SK-N-SH (cell line): Measurements from ENCODE around the gene ZNF467. TPM values are rescaled to one million over a fixed set of nuclear protein-coding genes. Genes with fewer than 3 reads are reported as not detected.

Source experiments
- CTCF ChIA-PET: fragments of 300-600, 350-600 bp; formaldehyde crosslinking; extraction: SDS; loops from one replicate; lab custom pipeline; 2021; lab: Yijun Ruan, JAX
- POLR2A ChIA-PET: fragments of 350-600 bp; sonication (Branson Sonifier 250); formaldehyde crosslinking; extraction: SDS; loops from one replicate; lab custom pipeline; 2020; ENCODE audit warnings: antibody characterized with exemption, inconsistent platforms; lab: Yijun Ruan, JAX
- DNase-seq: peaks from one replicate; pipeline ENCODE4 v3.0.0; 2012
- H2AFZ ChIP-seq: fragments of 200-600 bp; sonication (generic); 2 replicates; pipeline ENCODE4 v1.8.1; 2016; ENCODE audit warnings: antibody characterized with exemption, mild to moderate bottlenecking, low read depth
- H3F3A ChIP-seq: fragments of 200-600 bp; sonication (generic); replicated peaks from 2 replicates; pipeline ENCODE3; 2016; ENCODE audit warnings: antibody characterized with exemption, mild to moderate bottlenecking; ENCODE audit not compliant: insufficient read depth
- H3K27ac ChIP-seq, 2 experiments: fragments of 200-500 bp in 1 of 2; fragments of 200-600 bp in 1 of 2; sonication (Bioruptor generic) in 1 of 2; sonication (generic), shearing (Covaris generic) in 1 of 2; 2 replicates each; pipeline versions ENCODE4 v1.5.1 to v1.6.1; 2014 to 2016; ENCODE audit warnings: low read depth in 2 of 2, inconsistent platforms in 1 of 2, low read length in 1 of 2, mild to moderate bottlenecking in 1 of 2, mixed read lengths in 1 of 2
- H3K27me3 ChIP-seq: fragments of 200-600 bp; sonication (generic), shearing (Covaris generic); 2 replicates; pipeline ENCODE4 v1.6.1; 2016; ENCODE audit warnings: mixed run types; ENCODE audit not compliant: insufficient read depth
- H3K36me3 ChIP-seq, 2 experiments: fragments of 200-500 bp in 1 of 2; fragments of 200-600 bp in 1 of 2; sonication (Bioruptor generic) in 1 of 2; sonication (generic) in 1 of 2; replicated peaks in 1 of 2; 2 replicates each; pipeline versions ENCODE3 to v1.5.1; 2014 to 2016; ENCODE audit warnings: low read length in 1 of 2, mild to moderate bottlenecking in 1 of 2; ENCODE audit not compliant: insufficient read depth in 2 of 2, control insufficient read depth in 1 of 2
- H3K4me1 ChIP-seq, 2 experiments: fragments of 200-500 bp in 1 of 2; fragments of 200-600 bp in 1 of 2; sonication (Bioruptor generic) in 1 of 2; sonication (generic), shearing (Covaris generic) in 1 of 2; 2 replicates each; pipeline versions ENCODE4 v1.5.1 to v1.6.1; 2014 to 2016; ENCODE audit warnings: low read depth in 1 of 2, low read length in 1 of 2, mixed run types in 1 of 2; ENCODE audit not compliant: insufficient read depth in 2 of 2, control insufficient read depth in 1 of 2
- H3K4me2 ChIP-seq: fragments of 200-600 bp; sonication (generic), shearing (Covaris generic); 2 replicates; pipeline ENCODE4 v1.6.1; 2017; ENCODE audit warnings: mixed run types
- H3K4me3 ChIP-seq, 2 experiments: fragments of 200-500 bp in 1 of 2; fragments of 200-600 bp in 1 of 2; sonication (Bioruptor generic) in 1 of 2; sonication (generic), shearing (Covaris generic) in 1 of 2; 2 replicates each; pipeline versions ENCODE4 v1.5.1 to v1.8.1; 2014 to 2016; ENCODE audit warnings: low read depth in 2 of 2, inconsistent platforms in 1 of 2, low read length in 1 of 2, mild to moderate bottlenecking in 1 of 2, mixed read lengths in 1 of 2, moderate library complexity in 1 of 2
- H3K79me2 ChIP-seq: fragments of 200-600 bp; sonication (generic); 2 replicates; pipeline ENCODE4 v1.8.1; 2017; ENCODE audit warnings: mild to moderate bottlenecking; ENCODE audit not compliant: insufficient read depth
- H3K9ac ChIP-seq: fragments of 200-600 bp; sonication (generic); 2 replicates; pipeline ENCODE4 v1.6.1; 2017; ENCODE audit warnings: mixed run types
- H3K9me2 ChIP-seq: fragments of 200-600 bp; sonication (generic); 2 replicates; pipeline ENCODE4 v1.6.1; 2017; ENCODE audit warnings: mixed run types
- H3K9me3 ChIP-seq: fragments of 200-600 bp; sonication (generic); 2 replicates; pipeline ENCODE4 v1.6.1; 2017; ENCODE audit warnings: mixed run types, mild to moderate bottlenecking, moderate library complexity
- H4K20me1 ChIP-seq: fragments of 200-600 bp; sonication (generic); 2 replicates; pipeline ENCODE4 v1.6.1; 2017; ENCODE audit warnings: mild to moderate bottlenecking, mixed run types; ENCODE audit not compliant: insufficient read depth
- CTCF ChIP-seq: fragments of 200-600 bp; sonication (generic); IDR thresholded peaks from 2 replicates; pipeline ENCODE4 v1.6.1; 2017; ENCODE audit warnings: antibody characterized with exemption, mild to moderate bottlenecking, moderate library complexity
- EP300 ChIP-seq, 2 experiments: IDR thresholded peaks; 2 replicates each; pipeline versions ENCODE4 v1.4.0 to v1.6.1; 2012; ENCODE audit warnings: borderline replicate concordance in 1 of 2, low read depth in 1 of 2, low read length in 1 of 2
- EZH2phosphoT487 ChIP-seq: fragments of 200-600 bp; sonication (generic); IDR thresholded peaks from 2 replicates; pipeline ENCODE4 v1.6.1; 2017; ENCODE audit warnings: low read depth, mixed run types, mild to moderate bottlenecking, antibody characterized with exemption, moderate library complexity, borderline replicate concordance
- NRF1 ChIP-seq: IDR thresholded peaks from 2 replicates; pipeline ENCODE4 v1.6.1; 2012; ENCODE audit warnings: low read depth, mild to moderate bottlenecking, low read length
- RAD21 ChIP-seq: IDR thresholded peaks from 2 replicates; pipeline ENCODE4 v1.6.1; 2012; ENCODE audit warnings: mild to moderate bottlenecking, low read length
- REST ChIP-seq: IDR thresholded peaks from 2 replicates; pipeline ENCODE4 v1.6.1; 2012; ENCODE audit warnings: mild to moderate bottlenecking, low read depth, low read length, moderate library complexity
- SMC3 ChIP-seq: IDR thresholded peaks from 2 replicates; pipeline ENCODE4 v1.6.1; 2012; ENCODE audit warnings: low read depth, low read length, improper control_type of control experiment
- USF2 ChIP-seq: fragments of 150-350 bp; IDR thresholded peaks from 2 replicates; pipeline ENCODE4 v1.6.1; 2017; ENCODE audit warnings: antibody characterized with exemption, low read length, low read depth, borderline replicate concordance
- WGBS: methylation state at CpG from one replicate; pipeline ENCODE4 v1.1.6; 2017; ENCODE audit warnings: low lambda C conversion rate; 5-methylcytosine and 5-hydroxymethylcytosine counted together
- polyA plus RNA-seq, 3 experiments: library from polyadenylated mRNA; depleted of rRNA; stranded (reverse); fragments of >200 nt; gene quantifications; 2 replicates each; pipeline ENCODE4 v1.2.3, GENCODE V29; 2012

ZNF467 gene
- polyA plus RNA-seq, 1 of the 3 experiments (the other 2 are of a cell fraction), result 4.1 TPM

- peaks cover 0 to 10% of the 10 kb centered on the region in 2 experiments for H3K36me3 ChIP-seq
- ChIA-PET CTCF (interaction anchor here (1.0 to 2.6 kb wide), 14 partner anchors 9 to 406 kb away, joined by 3 to 15 read pairs (median 4); partner anchors contain the start of gene ZNF777), POLR2A (interaction anchor here (1.4 kb wide), 1 partner anchor 7 kb away, joined by 4 read pairs; no protein-coding TSS in a partner anchor)
- H3F3A ChIP-seq, result peaks cover 5% of the 10 kb centered on the region
- peaks cover 27% of the 10 kb centered on the region; the same call in 1 of the 2 replicates for H3K79me2 ChIP-seq
- H3K4me3 ChIP-seq, result peak overlapping the region; percentile 60 to 67
- peak overlapping the region in 1 of 2 experiments; percentile 0; a peak in 1 of 4 replicates for H3K27ac ChIP-seq
- peaks cover 6% of the 10 kb centered on the region; the same call in 1 of the 2 replicates for H3K9me3 ChIP-seq
- H3K4me1 ChIP-seq, result peaks cover 5 to 44% of the 10 kb centered on the region in 2 experiments; a peak in 1 of 4 replicates
- H4K20me1 ChIP-seq, result no peaks in the 10 kb centered on the region
- no peak overlapping the region for H2AFZ ChIP-seq
- H3K27me3 ChIP-seq, result no peaks in the 10 kb centered on the region
- TF ChIP-seq EZH2phosphoT487 (no peak), REST (no peak), EP300 (IDR thresholded peaks at IDR 0.05; ENCODE audit: borderline replicate concordance in 1 of 2, low read depth in 1 of 2, low read length in 1 of 2) (no peak), RAD21 (peak; percentile 70), CTCF (peak; percentile 42), NRF1 (no peak), SMC3 (peak; percentile 26; the same call in 1 of the 2 replicates), USF2 (no peak)
- H3K4me2 ChIP-seq, result peak overlapping the region; percentile 83
- 87% methylated on average over 11 of the region's 11 CpGs for WGBS
- no peak overlapping the region for H3K9ac ChIP-seq
- peak; percentile 51 for DNase-seq
- H3K9me2 ChIP-seq, result no peaks in the 10 kb centered on the region
These were observed 57.1 kb downstream of the ZNF467 start for GRCh38 chr7:149716007-149716931.
